ENCODE results near the gene KCNK10. TPM values are rescaled to one million over a fixed set of nuclear protein-coding genes. Genes with fewer than 3 reads are reported as not detected.

KCNK10 gene
- total RNA-seq, 4 donors from 2014 or later = not detected

DNA sequence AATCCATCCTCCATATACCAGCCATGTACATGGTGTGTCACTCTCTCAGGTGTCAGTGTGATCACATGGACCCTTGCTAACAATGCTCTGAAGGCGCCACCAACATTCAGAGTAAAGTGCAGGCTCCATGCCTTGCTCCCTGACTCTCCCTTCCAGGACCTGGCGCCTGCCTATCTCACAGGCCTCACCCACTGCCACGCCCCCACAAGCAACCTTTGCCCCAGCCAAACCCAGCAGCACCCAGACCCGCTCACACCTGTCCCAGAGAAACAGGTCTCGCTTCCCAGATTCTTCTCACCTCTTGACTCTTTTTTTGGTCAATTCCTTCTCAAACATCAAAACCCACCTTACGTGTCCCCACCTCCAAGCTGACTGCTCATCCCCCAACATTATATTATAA lies 52.3 kb downstream of the KCNK10 start:
- TF ChIP-seq, protein P1, sequence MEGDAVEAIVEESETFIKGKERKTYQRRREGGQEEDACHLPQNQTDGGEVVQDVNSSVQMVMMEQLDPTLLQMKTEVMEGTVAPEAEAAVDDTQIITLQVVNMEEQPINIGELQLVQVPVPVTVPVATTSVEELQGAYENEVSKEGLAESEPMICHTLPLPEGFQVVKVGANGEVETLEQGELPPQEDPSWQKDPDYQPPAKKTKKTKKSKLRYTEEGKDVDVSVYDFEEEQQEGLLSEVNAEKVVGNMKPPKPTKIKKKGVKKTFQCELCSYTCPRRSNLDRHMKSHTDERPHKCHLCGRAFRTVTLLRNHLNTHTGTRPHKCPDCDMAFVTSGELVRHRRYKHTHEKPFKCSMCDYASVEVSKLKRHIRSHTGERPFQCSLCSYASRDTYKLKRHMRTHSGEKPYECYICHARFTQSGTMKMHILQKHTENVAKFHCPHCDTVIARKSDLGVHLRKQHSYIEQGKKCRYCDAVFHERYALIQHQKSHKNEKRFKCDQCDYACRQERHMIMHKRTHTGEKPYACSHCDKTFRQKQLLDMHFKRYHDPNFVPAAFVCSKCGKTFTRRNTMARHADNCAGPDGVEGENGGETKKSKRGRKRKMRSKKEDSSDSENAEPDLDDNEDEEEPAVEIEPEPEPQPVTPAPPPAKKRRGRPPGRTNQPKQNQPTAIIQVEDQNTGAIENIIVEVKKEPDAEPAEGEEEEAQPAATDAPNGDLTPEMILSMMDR (IDR thresholded peaks at IDR 0.05; ENCODE audit: low read depth) = no peak

DNA sequence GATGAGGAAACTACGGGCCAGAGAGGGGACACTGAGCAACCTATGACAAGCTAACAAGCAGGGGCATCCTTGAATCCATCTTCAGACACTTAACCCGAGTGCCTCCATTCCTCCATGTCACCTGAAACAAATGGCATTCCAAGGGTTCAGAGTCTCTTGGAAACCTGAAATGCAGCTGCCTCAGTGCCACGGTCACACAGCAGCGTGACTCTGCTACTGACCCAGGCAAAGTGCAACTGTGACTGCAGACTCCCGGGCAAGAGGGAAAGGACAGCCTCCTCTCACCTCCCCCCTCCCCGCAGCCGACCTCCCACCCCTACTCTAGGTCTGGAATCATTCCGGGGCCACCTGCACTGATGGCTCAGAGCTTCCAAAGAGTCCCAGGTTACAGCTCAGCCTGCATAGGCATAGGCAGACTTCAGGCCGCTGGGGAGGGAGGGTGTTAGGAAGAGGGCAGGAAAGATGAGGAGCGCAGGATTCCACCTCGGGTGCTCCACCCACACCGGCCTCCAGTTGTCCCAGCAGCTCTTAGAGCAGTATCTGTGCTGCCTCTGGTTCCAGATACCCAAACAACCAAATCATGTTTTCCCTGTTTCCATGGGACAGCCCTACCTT lies 53.2 kb downstream of the KCNK10 start:
- TF ChIP-seq, protein P1 (IDR thresholded peaks at IDR 0.05; ENCODE audit: low read depth) = no peak

DNA sequence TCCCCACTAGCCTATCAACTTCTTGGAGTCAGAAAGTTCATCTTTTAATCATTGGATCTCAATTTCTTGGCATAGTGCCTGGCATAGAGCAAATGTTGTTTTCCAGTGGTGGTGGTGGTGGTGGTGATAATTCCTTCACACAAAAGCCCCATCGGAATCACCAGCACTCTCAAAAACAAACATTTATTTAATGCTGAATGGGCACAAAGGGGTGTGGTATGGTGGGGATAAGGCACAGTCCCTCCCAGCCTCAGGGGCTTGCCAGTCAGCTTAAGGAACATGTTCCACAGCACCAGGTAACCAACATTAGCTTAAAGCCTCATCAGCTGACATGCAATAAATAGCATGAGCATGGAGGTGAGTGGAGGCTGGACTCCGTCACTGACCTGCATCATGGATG lies 56.6 kb downstream of the KCNK10 start:
- TF ChIP-seq, protein P1 (IDR thresholded peaks at IDR 0.05; ENCODE audit: low read depth) = no peak

DNA sequence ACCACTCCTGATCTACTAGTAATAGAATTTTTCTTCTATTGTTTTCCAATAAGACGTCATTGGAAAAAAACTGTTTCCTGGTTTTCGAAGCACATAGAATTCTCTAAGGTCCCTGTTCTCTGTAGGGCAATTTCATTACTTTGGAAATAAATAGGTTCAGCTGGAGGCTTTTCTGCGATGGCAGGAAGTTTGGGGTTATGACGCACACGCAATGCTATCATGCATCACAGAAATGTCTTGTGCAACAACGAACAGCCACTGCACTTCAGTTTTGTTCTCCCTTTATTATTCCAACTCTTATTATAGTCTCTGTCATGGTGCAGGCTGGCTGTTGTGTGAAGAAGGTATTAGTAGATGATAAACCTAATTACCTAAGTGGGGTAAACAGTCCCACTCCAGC lies 59.0 kb downstream of the KCNK10 start:
- TF ChIP-seq, protein P1 (IDR thresholded peaks at IDR 0.05; ENCODE audit: low read depth) = no peak

DNA sequence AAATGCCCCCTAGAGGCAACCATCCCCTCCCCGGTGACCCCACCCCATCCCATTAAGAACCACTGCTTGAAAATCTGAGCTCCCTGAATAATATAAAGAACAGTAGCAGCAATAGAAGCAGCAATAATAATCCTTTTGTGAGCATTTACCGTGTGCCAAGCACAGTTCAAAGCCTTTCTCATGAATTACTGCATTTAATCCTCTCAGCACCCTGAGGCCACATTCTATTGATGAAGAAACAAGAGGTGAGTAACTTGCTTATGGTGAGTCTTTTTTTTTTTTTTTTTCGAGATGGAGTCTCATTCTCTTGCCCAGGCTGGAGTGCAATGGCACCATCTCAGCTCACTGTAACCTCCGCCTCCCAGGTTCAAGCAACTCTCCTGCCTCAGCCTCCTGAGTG lies 65.0 kb downstream of the KCNK10 start:
- TF ChIP-seq, protein P1 (IDR thresholded peaks at IDR 0.05; ENCODE audit: low read depth) = no peak

DNA sequence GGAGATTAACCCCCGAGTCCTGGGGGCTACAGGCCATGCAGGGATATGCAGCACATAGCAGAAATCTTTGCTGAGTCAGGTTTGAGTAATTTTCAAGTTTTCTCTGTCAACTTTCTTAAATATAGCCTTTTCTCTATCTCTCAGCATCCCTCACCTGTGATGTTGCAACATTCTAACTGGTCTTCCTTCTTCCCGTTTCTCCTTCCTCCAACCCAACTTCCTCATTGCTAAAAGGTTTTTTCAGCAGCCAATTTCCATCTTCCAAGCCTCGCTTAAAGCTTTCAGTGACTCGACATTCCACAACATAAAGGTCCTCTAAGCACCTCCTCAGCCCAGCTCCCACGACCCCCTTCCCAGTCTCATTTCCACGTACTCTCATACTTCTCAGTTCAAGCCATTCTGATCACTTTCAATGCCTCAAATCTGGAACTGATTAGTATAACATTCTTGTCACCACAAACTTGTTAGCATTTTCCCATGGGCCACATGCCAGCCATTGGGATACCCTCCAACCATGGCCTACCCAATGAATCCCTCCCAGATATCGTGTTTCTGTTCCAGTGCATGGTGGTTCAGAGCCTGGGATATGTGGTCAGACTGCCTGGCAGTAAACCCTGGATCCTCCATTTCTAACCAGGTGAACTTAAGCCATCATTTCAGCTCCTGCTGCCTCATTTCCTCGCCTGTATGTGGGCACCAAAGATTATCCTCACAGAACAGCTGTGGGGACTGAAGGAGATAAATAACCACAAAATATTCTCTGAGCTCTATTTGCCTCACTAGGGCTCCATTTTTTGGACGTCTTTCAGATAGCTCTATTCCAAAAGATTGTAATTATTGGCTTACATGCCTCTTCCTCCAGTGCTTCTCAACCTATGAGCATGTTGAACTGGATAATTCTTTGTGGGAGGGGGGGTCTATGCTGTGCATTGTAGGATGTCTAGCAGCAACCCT lies 65.8 kb downstream of the KCNK10 start:
- TF ChIP-seq, protein P1 (IDR thresholded peaks at IDR 0.05; ENCODE audit: low read depth) = no peak

DNA sequence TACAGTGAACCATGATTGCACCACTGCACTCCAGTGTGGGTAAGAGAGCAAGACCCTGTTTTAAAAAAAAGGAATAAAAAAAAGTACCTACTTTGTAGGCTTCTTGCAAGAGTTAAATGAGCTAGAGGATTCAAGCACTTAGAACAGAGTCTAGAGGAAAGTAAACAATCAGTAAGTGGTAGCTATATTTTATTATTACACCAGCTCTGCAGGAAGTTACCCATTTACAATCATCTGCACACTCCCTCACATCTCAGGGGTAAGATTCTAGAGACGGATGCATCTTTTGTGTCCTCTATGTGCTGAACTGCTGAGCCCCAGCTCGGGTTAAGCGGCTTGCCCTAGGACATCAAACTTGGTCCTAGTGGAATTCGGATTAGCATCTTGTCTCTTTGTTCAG lies 67.3 kb downstream of the KCNK10 start:
- TF ChIP-seq, protein P1 (IDR thresholded peaks at IDR 0.05; ENCODE audit: low read depth) = no peak

Data from subcutaneous adipose tissue (tissue), 4 donors.